Fibroblast of the aortic adventitia (primary cell): ENCODE data around the gene CAND2. TPM values are rescaled to one million over a fixed set of nuclear protein-coding genes. Genes with fewer than 3 reads are reported as not detected.

Source experiments
- DNase-seq: peaks from one replicate; pipeline ENCODE4 v3.0.0-alpha.2; 2010; ENCODE audit warnings: low read depth
- H3K4me3 ChIP-seq: 2 replicates; pipeline ENCODE4 v1.5.1; 2011; ENCODE audit warnings: low read depth, mild to moderate bottlenecking, control low read depth, low read length, moderate library complexity
- total RNA-seq: library from RNA; depleted of rRNA; stranded (reverse); fragments of >200 nt; gene quantifications from 2 replicates; pipeline ENCODE4 v1.2.3, GENCODE V29; 2012; ENCODE audit warnings: low replicate concordance
- TF ChIP-seq, protein P1 (sequence below): IDR thresholded peaks from 2 replicates; pipeline ENCODE4 v1.5.1; 2011; ENCODE audit warnings: mild to moderate bottlenecking, low read length, control low read depth, inconsistent platforms; ENCODE audit not compliant: insufficient read depth

Gene CAND2
- total RNA-seq, 1 donor, result 6.1 TPM

DNA sequence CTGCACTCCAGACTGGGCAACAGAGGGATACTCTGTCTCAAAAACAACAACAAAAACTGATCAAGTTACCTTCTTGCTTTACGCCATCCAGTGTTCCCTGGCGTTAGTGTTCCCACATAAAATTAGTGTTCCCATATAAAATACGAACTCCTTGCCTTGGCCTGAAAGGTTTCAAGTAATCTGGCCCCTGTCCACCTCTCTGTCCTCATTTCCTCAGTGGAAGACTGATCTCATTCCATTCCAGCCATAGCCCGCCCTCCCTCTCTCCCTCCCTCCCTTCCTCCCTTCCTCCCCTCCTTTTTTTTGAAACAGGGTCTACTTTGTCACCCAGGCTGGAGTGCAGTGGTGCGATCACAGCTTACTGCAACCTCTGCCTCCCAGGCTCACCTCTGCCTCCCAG lies 2.8 kb upstream of the CAND2 start:
- TF ChIP-seq, protein P1, sequence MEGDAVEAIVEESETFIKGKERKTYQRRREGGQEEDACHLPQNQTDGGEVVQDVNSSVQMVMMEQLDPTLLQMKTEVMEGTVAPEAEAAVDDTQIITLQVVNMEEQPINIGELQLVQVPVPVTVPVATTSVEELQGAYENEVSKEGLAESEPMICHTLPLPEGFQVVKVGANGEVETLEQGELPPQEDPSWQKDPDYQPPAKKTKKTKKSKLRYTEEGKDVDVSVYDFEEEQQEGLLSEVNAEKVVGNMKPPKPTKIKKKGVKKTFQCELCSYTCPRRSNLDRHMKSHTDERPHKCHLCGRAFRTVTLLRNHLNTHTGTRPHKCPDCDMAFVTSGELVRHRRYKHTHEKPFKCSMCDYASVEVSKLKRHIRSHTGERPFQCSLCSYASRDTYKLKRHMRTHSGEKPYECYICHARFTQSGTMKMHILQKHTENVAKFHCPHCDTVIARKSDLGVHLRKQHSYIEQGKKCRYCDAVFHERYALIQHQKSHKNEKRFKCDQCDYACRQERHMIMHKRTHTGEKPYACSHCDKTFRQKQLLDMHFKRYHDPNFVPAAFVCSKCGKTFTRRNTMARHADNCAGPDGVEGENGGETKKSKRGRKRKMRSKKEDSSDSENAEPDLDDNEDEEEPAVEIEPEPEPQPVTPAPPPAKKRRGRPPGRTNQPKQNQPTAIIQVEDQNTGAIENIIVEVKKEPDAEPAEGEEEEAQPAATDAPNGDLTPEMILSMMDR, result no peak

DNA sequence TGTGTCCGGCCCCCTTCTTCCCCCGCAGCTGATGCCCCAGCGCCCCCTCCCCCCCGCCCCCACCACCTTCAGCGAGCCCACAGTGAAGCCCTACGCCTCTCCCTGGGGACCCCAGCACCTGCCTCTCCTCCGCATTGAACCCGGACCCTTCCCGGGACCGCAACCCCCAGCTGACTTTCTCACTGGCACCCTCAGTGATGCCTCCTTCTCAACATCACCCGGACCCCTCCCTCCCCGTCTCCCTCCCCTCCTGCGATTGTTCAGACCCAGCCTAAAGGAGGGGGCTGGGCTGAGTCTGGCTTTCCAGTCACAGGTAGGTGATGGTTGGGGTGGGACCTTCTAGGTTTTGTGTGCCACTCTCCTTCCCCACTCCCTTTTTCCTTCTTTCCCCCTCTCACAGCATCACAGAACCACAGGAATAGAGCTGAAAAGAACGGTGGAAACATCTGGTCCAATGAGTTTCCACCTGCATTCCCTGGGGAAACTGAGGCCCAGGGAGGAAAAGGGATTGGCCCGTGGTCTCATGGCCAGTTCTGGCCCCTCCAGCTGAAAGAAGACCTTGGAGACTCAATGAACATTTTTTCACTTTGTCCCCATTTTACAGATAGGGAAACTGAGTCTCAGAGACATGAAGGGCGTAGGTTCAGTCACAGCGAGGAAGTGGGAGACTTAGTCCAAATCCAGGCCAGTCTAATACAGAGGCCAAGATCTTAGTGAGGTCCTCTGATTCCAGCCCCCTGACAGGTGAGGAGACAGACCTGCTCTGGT lies 828 bp downstream of the CAND2 start:
- TF ChIP-seq, protein P1, result no peak
- DNase-seq, result no peak
- H3K4me3 ChIP-seq, result no peak overlapping the region

More for the DNA sequence above, 2.8 kb upstream of the CAND2 start:
- DNase-seq, result no peak
- H3K4me3 ChIP-seq, result no peak overlapping the region

DNA sequence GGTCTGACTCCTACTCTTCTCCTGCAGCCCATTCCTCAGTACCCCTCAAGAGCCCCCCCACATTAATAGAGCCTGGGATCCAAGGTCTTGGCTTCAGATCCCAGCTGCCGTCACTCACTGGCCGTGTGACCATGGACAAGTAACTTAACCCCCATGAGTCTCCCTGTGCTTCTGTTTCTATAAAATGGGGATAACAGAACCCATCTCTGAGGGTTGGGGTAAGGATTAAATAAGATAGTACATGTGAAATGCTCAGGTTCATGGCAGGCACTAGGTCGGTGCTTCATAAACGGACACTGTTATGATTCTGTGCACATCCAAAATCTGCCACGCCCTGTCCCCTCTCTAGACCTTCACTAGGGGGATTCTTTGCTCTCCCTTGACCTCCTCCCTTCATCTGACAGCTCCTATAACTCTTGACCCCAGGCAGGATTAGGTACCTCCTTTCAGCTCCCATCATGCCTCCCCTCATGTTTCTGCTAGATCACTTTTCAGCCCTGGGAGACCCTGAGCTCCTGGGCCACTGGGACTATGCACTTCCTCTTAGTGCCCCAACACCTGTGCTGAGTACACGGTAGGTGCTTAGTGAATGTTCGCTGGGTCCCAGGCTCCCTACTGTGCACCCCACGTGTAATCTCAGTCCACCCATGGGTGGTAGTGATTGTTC lies 1.5 kb downstream of the CAND2 start:
- TF ChIP-seq, protein P1, result no peak
- no peak for DNase-seq
- H3K4me3 ChIP-seq, result no peak overlapping the region

DNA sequence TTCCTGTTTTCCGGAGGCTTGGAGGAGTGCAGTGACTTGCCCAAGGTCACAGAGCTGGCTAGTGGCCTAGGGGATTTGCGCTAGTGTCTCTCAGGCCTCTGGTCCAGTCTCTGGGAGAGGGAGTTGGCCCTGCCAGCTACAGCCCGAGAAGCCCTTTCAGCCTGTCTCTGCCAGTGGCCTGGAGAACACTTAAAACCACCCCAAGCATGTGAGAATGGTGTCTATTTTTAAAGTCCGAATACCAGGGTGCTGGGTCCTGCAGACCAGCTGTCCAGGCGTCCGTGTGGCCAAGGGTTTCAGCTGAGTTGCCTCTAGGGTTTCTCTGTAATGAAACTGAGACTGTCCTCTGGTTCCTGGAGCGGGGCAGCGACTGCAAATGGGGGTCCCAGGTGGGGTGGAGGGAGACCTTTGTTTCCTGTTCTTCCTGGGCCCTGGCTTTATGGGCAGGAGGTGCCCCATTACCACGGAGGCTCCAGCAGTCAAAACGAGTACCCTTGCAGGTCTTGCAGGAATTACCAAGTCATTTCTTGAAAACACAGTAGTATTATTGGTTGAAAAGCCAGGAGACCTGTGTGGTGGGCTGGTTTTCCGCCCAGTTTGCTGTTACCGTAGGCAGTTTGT lies 2.2 kb downstream of the CAND2 start:
- TF ChIP-seq, protein P1, result no peak
- H3K4me3 ChIP-seq, result no peak overlapping the region
- DNase-seq, result no peak

DNA sequence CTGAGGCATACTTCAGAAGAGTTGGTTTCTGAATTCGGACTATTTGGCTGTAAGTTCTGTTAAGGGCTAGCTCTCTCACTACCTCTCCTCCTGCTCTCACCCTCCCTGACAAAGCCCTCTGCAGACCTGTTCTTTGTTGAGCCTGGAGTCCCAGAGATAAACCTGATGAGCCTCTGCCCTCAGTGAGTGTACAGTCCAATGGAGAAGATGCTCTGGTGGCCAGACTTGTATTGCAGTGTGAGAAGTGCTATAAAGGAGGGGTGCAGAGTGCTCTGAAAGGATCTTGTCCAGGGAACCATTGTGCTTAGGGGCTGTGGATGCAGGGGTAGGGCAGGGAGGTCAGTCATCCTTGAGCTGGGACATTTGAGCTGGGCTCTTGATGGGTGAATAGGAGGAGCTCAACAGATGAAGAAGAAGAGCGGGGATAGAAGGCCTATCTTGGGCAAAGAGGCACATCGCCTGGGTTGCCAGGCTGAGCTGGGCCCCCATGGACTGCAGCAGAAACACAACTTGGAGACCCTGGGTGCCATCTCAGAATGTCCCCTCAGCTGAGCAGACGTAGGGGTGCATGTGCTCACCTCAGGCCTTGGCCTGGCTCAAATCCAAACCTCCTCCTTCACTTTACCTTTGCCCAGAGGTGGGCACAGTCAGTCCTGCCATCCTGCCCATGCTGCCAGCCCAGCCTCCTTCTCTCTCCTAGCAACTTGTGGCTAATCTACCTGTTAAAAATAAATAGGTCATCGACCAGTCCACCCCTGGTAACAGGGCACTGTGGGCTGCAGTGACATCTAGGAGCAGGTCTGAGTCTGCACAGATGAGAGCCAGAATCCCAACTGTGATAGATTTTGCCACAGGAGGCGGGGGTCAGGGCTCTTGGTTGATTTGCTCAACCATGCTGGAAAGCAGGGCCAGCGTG lies 3.3 kb downstream of the CAND2 start:
- no peak for DNase-seq
- TF ChIP-seq, protein P1, result no peak
- no peak overlapping the region for H3K4me3 ChIP-seq

DNA sequence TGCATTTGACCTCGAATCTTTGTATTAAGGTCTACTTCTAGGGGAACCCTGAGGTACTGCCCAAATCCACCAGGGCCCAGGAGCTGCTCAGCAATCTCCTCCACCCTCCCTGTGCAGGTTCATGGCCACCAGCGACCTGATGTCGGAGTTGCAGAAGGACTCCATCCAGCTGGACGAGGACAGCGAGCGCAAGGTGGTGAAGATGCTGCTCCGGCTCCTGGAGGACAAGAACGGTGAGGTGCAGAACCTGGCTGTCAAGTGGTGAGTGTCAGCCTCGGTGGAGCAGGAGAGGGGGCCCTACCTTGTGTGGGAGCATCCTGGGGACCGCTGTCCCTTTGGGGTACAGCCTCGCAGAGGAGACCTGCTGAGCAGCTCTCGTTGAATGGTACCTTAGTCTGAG lies 6.9 kb downstream of the CAND2 start:
- H3K4me3 ChIP-seq, result no peak overlapping the region
- TF ChIP-seq, protein P1, result no peak
- no peak for DNase-seq
